HCT116 (cell line): ENCODE results near the gene DHRSX.

Experiments used
- EZH2phosphoT487 ChIP-seq: fragments of 200-600 bp; IDR thresholded peaks from 2 replicates; pipeline ENCODE4 v1.6.1; 2018; ENCODE audit warnings: antibody characterized with exemption, borderline replicate concordance
- POLR2A ChIP-seq: IDR thresholded peaks from 2 replicates; pipeline ENCODE4 v1.7.0; 2011; ENCODE audit warnings: borderline replicate concordance; ENCODE audit not compliant: insufficient read depth, insufficient read length; ENCODE audit errors: extremely low read depth
- POLR2AphosphoS5 ChIP-seq: IDR thresholded peaks from 2 replicates; pipeline ENCODE4 v1.6.1; 2011; ENCODE audit warnings: mild to moderate bottlenecking, low read depth, low read length, moderate library complexity
- TCF7L2 ChIP-seq: IDR thresholded peaks from 2 replicates; pipeline ENCODE4 v1.7.0; 2011; ENCODE audit warnings: borderline replicate concordance, inconsistent platforms; ENCODE audit not compliant: insufficient read depth, insufficient read length; ENCODE audit errors: extremely low read depth
- TF ChIP-seq, protein P1 (sequence below), 3 experiments: fragments of 200-600 bp in 1 of 3; sonication (generic) in 1 of 3; IDR thresholded peaks in 2 of 3; conservative IDR thresholded peaks in 1 of 3; 2 replicates each; pipeline ENCODE4 v1.5.1; 2012 to 2017; ENCODE audit warnings: low read depth in 2 of 3, low read length in 2 of 3, antibody characterized with exemption in 1 of 3, borderline replicate concordance in 1 of 3, control low read depth in 1 of 3, mild to moderate bottlenecking in 1 of 3, mixed read lengths in 1 of 3, mixed run types in 1 of 3, moderate library complexity in 1 of 3; ENCODE audit not compliant: insufficient read depth in 1 of 3

GRCh38 chrX:2314831-2315365 lies 185.9 kb downstream of the DHRSX start:
- TF ChIP-seq, protein P1, sequence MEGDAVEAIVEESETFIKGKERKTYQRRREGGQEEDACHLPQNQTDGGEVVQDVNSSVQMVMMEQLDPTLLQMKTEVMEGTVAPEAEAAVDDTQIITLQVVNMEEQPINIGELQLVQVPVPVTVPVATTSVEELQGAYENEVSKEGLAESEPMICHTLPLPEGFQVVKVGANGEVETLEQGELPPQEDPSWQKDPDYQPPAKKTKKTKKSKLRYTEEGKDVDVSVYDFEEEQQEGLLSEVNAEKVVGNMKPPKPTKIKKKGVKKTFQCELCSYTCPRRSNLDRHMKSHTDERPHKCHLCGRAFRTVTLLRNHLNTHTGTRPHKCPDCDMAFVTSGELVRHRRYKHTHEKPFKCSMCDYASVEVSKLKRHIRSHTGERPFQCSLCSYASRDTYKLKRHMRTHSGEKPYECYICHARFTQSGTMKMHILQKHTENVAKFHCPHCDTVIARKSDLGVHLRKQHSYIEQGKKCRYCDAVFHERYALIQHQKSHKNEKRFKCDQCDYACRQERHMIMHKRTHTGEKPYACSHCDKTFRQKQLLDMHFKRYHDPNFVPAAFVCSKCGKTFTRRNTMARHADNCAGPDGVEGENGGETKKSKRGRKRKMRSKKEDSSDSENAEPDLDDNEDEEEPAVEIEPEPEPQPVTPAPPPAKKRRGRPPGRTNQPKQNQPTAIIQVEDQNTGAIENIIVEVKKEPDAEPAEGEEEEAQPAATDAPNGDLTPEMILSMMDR (IDR thresholded peaks at IDR 0.05 in 2 of 3, conservative IDR thresholded peaks at IDR 0.05 in 1 of 3; ENCODE audit: borderline replicate concordance in 1 of 3, insufficient read depth in 1 of 3, low read depth in 2 of 3, low read length in 2 of 3) = no peak
- TF ChIP-seq POLR2A = no peak
- TF ChIP-seq EZH2phosphoT487 = no peak
- TF ChIP-seq TCF7L2 = no peak
- TF ChIP-seq POLR2AphosphoS5 = no peak
